ENCODE measurements around the gene ITGA2.

The ITGA2 gene

GRCh38 chr5:53041740-53042139, 52.6 kb downstream of the ITGA2 start:
- Histone ChIP-seq H3K27ac (replicated peaks) (no peak overlapping the region), H3K4me3 (replicated peaks; ENCODE audit: insufficient read depth, low read length) (no peak overlapping the region), H3K27me3 (ENCODE audit: insufficient read depth, poor library complexity, severe bottlenecking) (no peaks in the 10 kb centered on the region)
- TF ChIP-seq, protein P1, sequence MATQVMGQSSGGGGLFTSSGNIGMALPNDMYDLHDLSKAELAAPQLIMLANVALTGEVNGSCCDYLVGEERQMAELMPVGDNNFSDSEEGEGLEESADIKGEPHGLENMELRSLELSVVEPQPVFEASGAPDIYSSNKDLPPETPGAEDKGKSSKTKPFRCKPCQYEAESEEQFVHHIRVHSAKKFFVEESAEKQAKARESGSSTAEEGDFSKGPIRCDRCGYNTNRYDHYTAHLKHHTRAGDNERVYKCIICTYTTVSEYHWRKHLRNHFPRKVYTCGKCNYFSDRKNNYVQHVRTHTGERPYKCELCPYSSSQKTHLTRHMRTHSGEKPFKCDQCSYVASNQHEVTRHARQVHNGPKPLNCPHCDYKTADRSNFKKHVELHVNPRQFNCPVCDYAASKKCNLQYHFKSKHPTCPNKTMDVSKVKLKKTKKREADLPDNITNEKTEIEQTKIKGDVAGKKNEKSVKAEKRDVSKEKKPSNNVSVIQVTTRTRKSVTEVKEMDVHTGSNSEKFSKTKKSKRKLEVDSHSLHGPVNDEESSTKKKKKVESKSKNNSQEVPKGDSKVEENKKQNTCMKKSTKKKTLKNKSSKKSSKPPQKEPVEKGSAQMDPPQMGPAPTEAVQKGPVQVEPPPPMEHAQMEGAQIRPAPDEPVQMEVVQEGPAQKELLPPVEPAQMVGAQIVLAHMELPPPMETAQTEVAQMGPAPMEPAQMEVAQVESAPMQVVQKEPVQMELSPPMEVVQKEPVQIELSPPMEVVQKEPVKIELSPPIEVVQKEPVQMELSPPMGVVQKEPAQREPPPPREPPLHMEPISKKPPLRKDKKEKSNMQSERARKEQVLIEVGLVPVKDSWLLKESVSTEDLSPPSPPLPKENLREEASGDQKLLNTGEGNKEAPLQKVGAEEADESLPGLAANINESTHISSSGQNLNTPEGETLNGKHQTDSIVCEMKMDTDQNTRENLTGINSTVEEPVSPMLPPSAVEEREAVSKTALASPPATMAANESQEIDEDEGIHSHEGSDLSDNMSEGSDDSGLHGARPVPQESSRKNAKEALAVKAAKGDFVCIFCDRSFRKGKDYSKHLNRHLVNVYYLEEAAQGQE (IDR thresholded peaks at IDR 0.05; ENCODE audit: insufficient replicate concordance, low read depth): no peak
- no peak for TF ChIP-seq CTCF (IDR thresholded peaks at IDR 0.05; ENCODE audit: insufficient read depth, low read length)
- no peak for TF ChIP-seq GABPA (IDR thresholded peaks at IDR 0.05; ENCODE audit: low read depth)
- no peak for TF ChIP-seq SPI1 (IDR thresholded peaks at IDR 0.05; ENCODE audit: borderline replicate concordance, low read depth)
- no peak for TF ChIP-seq POLR2AphosphoS5 (IDR thresholded peaks at IDR 0.05; ENCODE audit: low read depth)
- DNase-seq (ENCODE audit: low read depth in 1 of 2, low spot score in 1 of 2): no peak

- H3K4me3 ChIP-seq (replicated peaks; ENCODE audit: insufficient read depth, low read length): no peak overlapping the region
These were observed 56.1 kb downstream of the ITGA2 start for GRCh38 chr5:53045263-53045662.

DNA sequence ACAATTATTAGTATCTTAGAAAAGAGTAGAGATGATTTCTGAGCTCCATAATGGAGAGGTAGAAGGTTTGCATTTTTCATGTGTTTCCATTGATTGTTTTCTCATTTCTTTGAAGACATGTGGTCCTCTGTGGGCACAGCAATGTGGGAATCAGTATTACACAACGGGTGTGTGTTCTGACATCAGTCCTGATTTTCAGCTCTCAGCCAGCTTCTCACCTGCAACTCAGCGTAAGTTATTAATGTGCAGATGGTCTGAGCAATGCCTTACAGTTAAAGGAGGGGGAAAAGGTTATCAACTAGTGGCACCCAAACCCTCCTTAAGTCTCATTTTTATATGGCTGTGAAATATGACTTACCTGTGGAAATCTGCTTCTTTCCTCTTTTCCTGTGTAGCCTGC, 59.1 kb downstream of the ITGA2 start:
- TF ChIP-seq GABPA (IDR thresholded peaks at IDR 0.05; ENCODE audit: low read depth): no peak
- TF ChIP-seq, protein P1 (IDR thresholded peaks at IDR 0.05; ENCODE audit: insufficient replicate concordance, low read depth): no peak
- no peak for TF ChIP-seq POLR2AphosphoS5 (IDR thresholded peaks at IDR 0.05; ENCODE audit: low read depth)
- no peak for TF ChIP-seq CTCF (IDR thresholded peaks at IDR 0.05; ENCODE audit: insufficient read depth, low read length)
- TF ChIP-seq SPI1 (IDR thresholded peaks at IDR 0.05; ENCODE audit: borderline replicate concordance, low read depth): no peak

More at GRCh38 chr5:53045263-53045662, 56.1 kb downstream of the ITGA2 start:
- no peak overlapping the region for H3K27ac ChIP-seq (replicated peaks)
- no peaks in the 10 kb centered on the region for H3K27me3 ChIP-seq (ENCODE audit: insufficient read depth, poor library complexity, severe bottlenecking)
- no peak for DNase-seq (ENCODE audit: low read depth in 1 of 2, low spot score in 1 of 2)
- no peak for TF ChIP-seq POLR2AphosphoS5 (IDR thresholded peaks at IDR 0.05; ENCODE audit: low read depth)

GRCh38 chr5:53052499-53052898, 63.3 kb downstream of the ITGA2 start:
- no peaks in the 10 kb centered on the region for H3K27me3 ChIP-seq (ENCODE audit: insufficient read depth, poor library complexity, severe bottlenecking)
- DNase-seq (ENCODE audit: low read depth in 1 of 2, low spot score in 1 of 2): no peak
- H3K27ac ChIP-seq (replicated peaks): no peak overlapping the region
- H3K4me3 ChIP-seq (replicated peaks; ENCODE audit: insufficient read depth, low read length): no peak overlapping the region
- TF ChIP-seq POLR2AphosphoS5 (IDR thresholded peaks at IDR 0.05; ENCODE audit: low read depth): no peak
- TF ChIP-seq GABPA (IDR thresholded peaks at IDR 0.05; ENCODE audit: low read depth): no peak
- TF ChIP-seq SPI1 (IDR thresholded peaks at IDR 0.05; ENCODE audit: borderline replicate concordance, low read depth): no peak
- TF ChIP-seq CTCF (IDR thresholded peaks at IDR 0.05; ENCODE audit: insufficient read depth, low read length): no peak
- TF ChIP-seq, protein P1 (IDR thresholded peaks at IDR 0.05; ENCODE audit: insufficient replicate concordance, low read depth): no peak

More for the DNA sequence above, 59.1 kb downstream of the ITGA2 start:
- Histone ChIP-seq H3K27ac (replicated peaks) (no peak overlapping the region), H3K4me3 (replicated peaks; ENCODE audit: insufficient read depth, low read length) (no peak overlapping the region), H3K27me3 (ENCODE audit: insufficient read depth, poor library complexity, severe bottlenecking) (no peaks in the 10 kb centered on the region)
- no peak for DNase-seq (ENCODE audit: low read depth in 1 of 2, low spot score in 1 of 2)
